Measurements from ENCODE around the gene MMP28.

- TF ChIP-seq CTCF (IDR thresholded peaks at IDR 0.05), result no peak
- TF ChIP-seq POLR2A (IDR thresholded peaks at IDR 0.05), result no peak
Observed at GRCh38 chr17:35801583-35802224, 6.3 kb upstream of the MMP28 start.
